ENCODE measurements around the gene LYVE1. TPM values are rescaled to one million over a fixed set of nuclear protein-coding genes. Genes with fewer than 3 reads are reported as not detected.

LYVE1 gene
- total RNA-seq, 1 donor from 2014 or later = not detected

- Mint-ChIP-seq H3K27me3 (ENCODE audit: insufficient read depth) (peaks cover 22% of the 10 kb centered on the region), H3K36me3 (ENCODE audit: low read depth) (no peaks in the 10 kb centered on the region), H3K4me3 (no peak overlapping the region), H3K4me1 (ENCODE audit: low read depth) (no peaks in the 10 kb centered on the region), H3K9me3 (no peaks in the 10 kb centered on the region), H3K27ac (no peak overlapping the region)
- no peak for DNase-seq (ENCODE audit: low spot score)
- intact Hi-C loops (cut with micrococcal nuclease) = no loop called here
Observed at GRCh38 chr11:10564696-10565318, 3.7 kb downstream of the LYVE1 start.

- Mint-ChIP-seq H3K36me3 (ENCODE audit: low read depth) (no peaks in the 10 kb centered on the region), H3K27ac (no peak overlapping the region), H3K4me3 (no peak overlapping the region), H3K27me3 (ENCODE audit: insufficient read depth) (peaks cover 22% of the 10 kb centered on the region), H3K4me1 (ENCODE audit: low read depth) (no peaks in the 10 kb centered on the region), H3K9me3 (no peaks in the 10 kb centered on the region)
- intact Hi-C loops (cut with micrococcal nuclease) = no loop called here
- DNase-seq (ENCODE audit: low spot score) = no peak
Observed at GRCh38 chr11:10564030-10564429, 4.4 kb downstream of the LYVE1 start.

GRCh38 chr11:10561947-10562346 lies 6.5 kb downstream of the LYVE1 start:
- H3K36me3 Mint-ChIP-seq (ENCODE audit: low read depth) = no peaks in the 10 kb centered on the region
- H3K4me3 Mint-ChIP-seq = no peak overlapping the region
- H3K27ac Mint-ChIP-seq = no peak overlapping the region
- intact Hi-C loops (cut with micrococcal nuclease) = no loop called here
- peaks cover 20% of the 10 kb centered on the region for H3K27me3 Mint-ChIP-seq (ENCODE audit: insufficient read depth)
- no peaks in the 10 kb centered on the region for H3K4me1 Mint-ChIP-seq (ENCODE audit: low read depth)
- H3K9me3 Mint-ChIP-seq = no peaks in the 10 kb centered on the region
- DNase-seq (ENCODE audit: low spot score) = no peak

- intact Hi-C loops (cut with micrococcal nuclease) = no loop called here
- no peaks in the 10 kb centered on the region for H3K9me3 Mint-ChIP-seq
- no peaks in the 10 kb centered on the region for H3K36me3 Mint-ChIP-seq (ENCODE audit: low read depth)
- H3K27me3 Mint-ChIP-seq (ENCODE audit: insufficient read depth) = peaks cover 20% of the 10 kb centered on the region
- no peak overlapping the region for H3K4me3 Mint-ChIP-seq
- DNase-seq (ENCODE audit: low spot score) = no peak
- no peak overlapping the region for H3K27ac Mint-ChIP-seq
- no peaks in the 10 kb centered on the region for H3K4me1 Mint-ChIP-seq (ENCODE audit: low read depth)
Observed at GRCh38 chr11:10561043-10561818, 7.2 kb downstream of the LYVE1 start.

- DNase-seq (ENCODE audit: low spot score) = no peak
- no peaks in the 10 kb centered on the region for H3K36me3 Mint-ChIP-seq (ENCODE audit: low read depth)
- H3K27me3 Mint-ChIP-seq (ENCODE audit: insufficient read depth) = peaks cover 11% of the 10 kb centered on the region
- H3K4me1 Mint-ChIP-seq (ENCODE audit: low read depth) = no peaks in the 10 kb centered on the region
- no peak overlapping the region for H3K4me3 Mint-ChIP-seq
- no peaks in the 10 kb centered on the region for H3K9me3 Mint-ChIP-seq
- intact Hi-C loops (cut with micrococcal nuclease) = no loop called here
- H3K27ac Mint-ChIP-seq = no peak overlapping the region
Observed at GRCh38 chr11:10558288-10558687, 10.2 kb downstream of the LYVE1 start.

GRCh38 chr11:10556590-10556989 lies 11.9 kb downstream of the LYVE1 start:
- H3K4me3 Mint-ChIP-seq = no peak overlapping the region

GRCh38 chr11:10551845-10552352 lies 16.6 kb downstream of the LYVE1 start:
- DNase-seq (ENCODE audit: low spot score) = no peak
- intact Hi-C loops (cut with micrococcal nuclease) = no loop called here
- no peaks in the 10 kb centered on the region for H3K9me3 Mint-ChIP-seq
- no peaks in the 10 kb centered on the region for H3K4me1 Mint-ChIP-seq (ENCODE audit: low read depth)
- H3K36me3 Mint-ChIP-seq (ENCODE audit: low read depth) = no peaks in the 10 kb centered on the region
- no peak overlapping the region for H3K4me3 Mint-ChIP-seq
- H3K27me3 Mint-ChIP-seq (ENCODE audit: insufficient read depth) = peaks cover 22% of the 10 kb centered on the region
- H3K27ac Mint-ChIP-seq = no peak overlapping the region

More at GRCh38 chr11:10556590-10556989, 11.9 kb downstream of the LYVE1 start:
- Mint-ChIP-seq H3K4me1 (ENCODE audit: low read depth) (no peaks in the 10 kb centered on the region), H3K9me3 (no peaks in the 10 kb centered on the region), H3K36me3 (ENCODE audit: low read depth) (no peaks in the 10 kb centered on the region), H3K27ac (no peak overlapping the region), H3K27me3 (ENCODE audit: insufficient read depth) (peaks cover 10% of the 10 kb centered on the region)
- DNase-seq (ENCODE audit: low spot score) = no peak
- intact Hi-C loops (cut with micrococcal nuclease) = no loop called here

- DNase-seq (ENCODE audit: low spot score) = no peak
- intact Hi-C loops (cut with micrococcal nuclease) = no loop called here
- Mint-ChIP-seq H3K4me3 (no peak overlapping the region), H3K27ac (no peak overlapping the region), H3K36me3 (ENCODE audit: low read depth) (no peaks in the 10 kb centered on the region), H3K27me3 (ENCODE audit: insufficient read depth) (peaks cover 22% of the 10 kb centered on the region), H3K9me3 (no peaks in the 10 kb centered on the region), H3K4me1 (ENCODE audit: low read depth) (no peaks in the 10 kb centered on the region)
Observed at GRCh38 chr11:10551290-10551592, 17.2 kb downstream of the LYVE1 start.

- no peak for DNase-seq (ENCODE audit: low spot score)
- no peak overlapping the region for H3K4me3 Mint-ChIP-seq
- intact Hi-C loops (cut with micrococcal nuclease) = no loop called here
Observed at GRCh38 chr11:10550503-10551289, 17.8 kb downstream of the LYVE1 start.

GRCh38 chr11:10544491-10545465 lies 23.7 kb downstream of the LYVE1 start:
- Mint-ChIP-seq H3K36me3 (ENCODE audit: low read depth) (no peaks in the 10 kb centered on the region), H3K27ac (no peak overlapping the region), H3K9me3 (peaks cover 4% of the 10 kb centered on the region), H3K27me3 (ENCODE audit: insufficient read depth) (peaks cover 15% of the 10 kb centered on the region), H3K4me1 (ENCODE audit: low read depth) (peaks cover 14% of the 10 kb centered on the region), H3K4me3 (no peak overlapping the region)
- intact Hi-C loops (cut with micrococcal nuclease) = loop anchor here (5.0 kb wide), 5 partner anchors 113 to 1298 kb away; partner anchors contain the start of gene USP47
- DNase-seq (ENCODE audit: low spot score) = no peak

More at GRCh38 chr11:10550503-10551289, 17.8 kb downstream of the LYVE1 start:
- H3K27me3 Mint-ChIP-seq (ENCODE audit: insufficient read depth) = peaks cover 21% of the 10 kb centered on the region
- H3K36me3 Mint-ChIP-seq (ENCODE audit: low read depth) = no peaks in the 10 kb centered on the region
- H3K4me1 Mint-ChIP-seq (ENCODE audit: low read depth) = no peaks in the 10 kb centered on the region
- no peak overlapping the region for H3K27ac Mint-ChIP-seq
- H3K9me3 Mint-ChIP-seq = no peaks in the 10 kb centered on the region

GRCh38 chr11:10543782-10544181 lies 24.7 kb downstream of the LYVE1 start:
- peaks cover 20% of the 10 kb centered on the region for H3K4me1 Mint-ChIP-seq (ENCODE audit: low read depth)
- intact Hi-C loops (cut with micrococcal nuclease) = loop anchor here (5.0 kb wide), 5 partner anchors 114 to 1299 kb away; partner anchors contain the start of gene USP47
- H3K27ac Mint-ChIP-seq = no peak overlapping the region
- no peak for DNase-seq (ENCODE audit: low spot score)
- H3K27me3 Mint-ChIP-seq (ENCODE audit: insufficient read depth) = peaks cover 10% of the 10 kb centered on the region
- no peaks in the 10 kb centered on the region for H3K36me3 Mint-ChIP-seq (ENCODE audit: low read depth)
- H3K9me3 Mint-ChIP-seq = peaks cover 4% of the 10 kb centered on the region
- no peak overlapping the region for H3K4me3 Mint-ChIP-seq

GRCh38 chr11:10542776-10543175 lies 25.7 kb downstream of the LYVE1 start:
- no peak for DNase-seq (ENCODE audit: low spot score)
- Mint-ChIP-seq H3K4me3 (no peak overlapping the region), H3K27ac (no peak overlapping the region), H3K9me3 (peaks cover 4% of the 10 kb centered on the region), H3K36me3 (ENCODE audit: low read depth) (no peaks in the 10 kb centered on the region), H3K27me3 (ENCODE audit: insufficient read depth) (peaks cover 5% of the 10 kb centered on the region), H3K4me1 (ENCODE audit: low read depth) (peaks cover 20% of the 10 kb centered on the region)
- intact Hi-C loops (cut with micrococcal nuclease) = loop anchor here (5.0 kb wide), 5 partner anchors 115 to 1300 kb away; partner anchors contain the start of gene USP47
